Stimulated activated CD4-positive, alpha-beta T cell treated with anti-CD3 and anti-CD28 coated beads, Interleukin-4, amount 100 ng/mL, for 4 hours (primary cell): ENCODE results near the gene DRGX.

Experiments
- DNase-seq, 2 experiments: peaks; one replicate each; pipeline ENCODE4 v3.0.0-alpha.2; 2020

The DRGX gene

DNA sequence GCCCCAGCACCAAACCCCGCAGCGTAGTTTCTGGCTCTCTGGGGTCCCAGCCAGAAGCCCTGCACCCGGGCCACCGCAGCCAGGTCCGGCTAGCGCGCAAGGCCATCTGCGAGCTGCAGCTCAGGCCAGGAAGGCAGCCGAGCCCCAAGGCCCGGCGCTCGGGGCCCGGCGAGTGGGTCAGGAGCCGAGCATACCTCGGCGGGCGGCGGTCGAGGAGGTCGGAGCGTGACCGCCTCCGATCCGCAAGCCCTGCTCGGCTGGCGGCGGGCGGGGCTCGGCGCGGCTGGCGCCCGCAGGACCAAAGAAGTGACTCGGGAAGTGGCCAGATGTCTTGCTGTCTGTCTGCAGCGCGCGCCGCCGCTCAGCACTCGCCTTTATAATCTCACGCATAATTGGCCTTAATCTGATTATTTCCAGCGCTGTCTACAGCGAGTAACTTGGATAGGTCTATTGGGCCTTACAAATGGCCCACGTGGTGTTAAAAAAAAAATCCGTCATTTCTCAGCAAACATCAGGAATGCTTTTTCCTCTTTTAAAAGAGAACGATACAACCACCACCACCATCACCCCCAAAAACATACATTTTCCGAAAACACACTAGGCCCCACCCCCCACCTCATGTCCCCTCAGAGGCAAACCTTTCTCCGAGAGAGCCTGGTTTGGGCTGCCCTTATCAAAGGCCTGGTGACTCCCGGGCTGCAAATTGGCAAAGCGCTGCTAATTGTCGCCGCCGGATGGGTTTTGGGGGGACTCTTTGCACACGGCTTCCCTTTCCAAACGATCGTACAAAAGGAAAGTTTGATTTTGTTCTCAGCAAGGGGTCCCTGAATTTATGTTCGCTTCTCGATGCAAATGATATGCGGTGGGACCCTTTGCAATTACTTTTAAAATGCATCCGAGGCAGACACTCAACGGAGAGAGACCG lies at the start of gene DRGX:
TSS of gene DRGX (minus strand) at position 349 of the 925 bp plus-strand sequence. CDS start 649 bp downstream, outside the sequence.
- no peak for DNase-seq

DNA sequence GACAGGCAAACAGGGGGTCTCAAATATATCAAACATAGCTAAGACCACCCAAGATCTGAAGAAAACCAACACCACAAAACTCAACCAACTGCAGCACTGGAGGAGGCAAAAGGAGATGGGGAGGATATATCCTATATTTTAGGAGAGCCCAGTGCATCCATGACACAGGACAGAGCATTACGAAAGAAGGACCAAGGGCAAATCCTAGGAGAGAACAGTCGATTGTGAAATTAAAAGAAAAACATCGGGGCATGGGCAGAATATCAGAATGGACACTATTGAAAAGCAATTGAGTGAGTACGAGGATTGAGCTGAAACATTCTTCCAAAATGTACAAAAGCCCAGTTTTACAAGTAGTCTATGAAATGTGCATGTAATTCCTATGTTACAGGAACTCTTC lies 48.5 kb upstream of the DRGX start:
- no peak for DNase-seq

DNA sequence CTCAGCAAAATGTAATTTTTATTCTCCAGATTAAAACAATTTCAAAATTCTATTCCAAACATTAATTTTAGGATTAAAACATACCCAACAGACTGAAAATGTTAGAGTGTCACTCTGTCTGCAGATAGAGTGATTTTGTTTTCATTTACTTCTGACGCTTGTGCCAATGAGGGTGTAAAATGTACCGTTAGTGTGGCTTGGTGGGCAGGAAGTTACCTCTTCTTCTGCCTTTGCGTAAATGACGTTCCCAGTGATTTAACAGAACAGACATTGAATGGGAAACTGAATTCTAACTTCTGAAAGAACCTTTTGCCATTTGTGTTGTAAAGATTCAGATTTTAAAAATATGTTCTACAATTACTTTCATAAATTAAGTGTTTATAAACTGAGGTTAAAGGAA lies 47.0 kb upstream of the DRGX start:
- DNase-seq: no peak

DNA sequence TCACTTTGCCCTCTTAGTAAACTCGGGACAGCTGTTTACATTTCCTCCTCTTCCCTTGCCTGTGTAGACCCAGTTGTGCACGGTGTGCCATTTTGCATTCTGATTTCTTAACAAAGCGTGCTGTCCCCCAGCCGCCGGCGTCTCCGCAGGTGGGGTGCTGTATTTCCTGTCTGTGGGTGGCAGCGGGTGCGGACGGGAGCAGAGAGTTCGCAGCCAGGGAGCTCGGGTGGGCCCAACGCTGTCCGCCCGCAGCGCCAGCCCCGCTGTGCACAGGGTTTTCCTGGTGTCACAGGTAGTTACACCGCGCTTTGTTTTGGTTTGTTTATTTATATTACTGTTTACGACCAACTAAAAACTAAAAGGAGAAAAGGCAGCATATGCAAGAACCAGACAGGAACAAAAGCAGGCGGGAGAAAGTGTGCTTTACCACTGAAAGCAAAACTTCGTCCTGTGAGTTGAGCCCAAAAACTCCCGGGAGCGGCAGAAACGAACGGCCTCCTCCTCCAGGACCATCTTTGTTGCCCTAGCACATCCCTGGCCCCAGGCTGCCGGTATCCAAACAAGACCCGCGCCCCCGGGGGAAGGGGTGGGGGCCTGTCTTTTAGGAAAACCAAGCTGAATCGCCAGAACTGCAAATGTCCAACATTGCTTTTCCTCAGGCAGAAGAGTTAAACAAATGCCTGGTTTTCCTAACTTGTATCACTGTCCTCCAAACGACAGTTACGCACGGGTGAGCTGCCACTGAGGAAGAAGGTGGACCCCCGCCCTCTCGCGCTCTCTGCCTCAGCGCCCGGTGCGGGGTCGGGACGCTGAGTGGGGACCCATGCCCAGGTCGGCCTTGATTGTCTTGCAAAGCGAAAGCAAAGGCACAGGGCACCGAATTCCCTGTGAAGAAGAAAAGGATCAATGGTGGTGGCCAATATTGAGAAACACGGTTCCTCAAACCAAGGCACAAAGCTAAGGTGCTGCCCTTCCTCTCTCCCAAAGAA lies 45.9 kb upstream of the DRGX start:
- no peak for DNase-seq

DNA sequence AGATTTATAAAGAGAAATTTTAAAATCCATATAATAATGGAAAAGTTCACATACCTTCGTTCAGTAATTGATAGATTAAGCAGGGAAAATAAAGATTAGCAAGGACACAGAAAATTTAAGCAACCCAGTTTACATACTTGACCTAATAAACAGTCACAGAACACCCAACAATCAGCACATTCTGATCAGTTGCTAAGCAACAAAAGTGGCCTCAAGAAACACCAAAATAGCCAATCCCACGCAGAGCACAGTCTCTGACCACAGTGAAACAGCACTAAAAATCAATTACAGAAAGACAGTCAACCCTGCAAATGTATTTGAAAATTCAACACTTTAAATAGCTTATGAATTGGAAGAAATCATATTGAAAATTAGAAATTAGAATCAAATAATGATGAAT lies 39.3 kb upstream of the DRGX start:
- DNase-seq: no peak

DNA sequence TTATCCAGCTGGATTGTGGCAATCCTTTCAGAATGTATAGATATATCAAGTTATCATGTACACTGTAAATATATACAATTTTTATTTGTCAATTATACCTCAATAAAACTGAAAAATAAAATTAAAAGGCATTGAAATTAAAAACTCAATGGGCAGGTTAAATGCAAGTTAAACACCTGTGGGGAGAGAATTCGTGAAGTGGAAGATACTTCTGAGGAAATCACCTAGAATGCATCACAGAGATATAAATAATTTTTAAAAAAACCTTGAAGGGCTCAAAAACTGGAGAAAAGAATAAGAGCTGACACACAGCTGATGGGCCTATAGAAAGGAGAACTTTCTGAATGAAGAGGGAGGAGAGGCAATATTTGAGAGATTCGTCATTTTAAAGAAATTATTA lies 37.2 kb upstream of the DRGX start:
- no peak for DNase-seq

DNA sequence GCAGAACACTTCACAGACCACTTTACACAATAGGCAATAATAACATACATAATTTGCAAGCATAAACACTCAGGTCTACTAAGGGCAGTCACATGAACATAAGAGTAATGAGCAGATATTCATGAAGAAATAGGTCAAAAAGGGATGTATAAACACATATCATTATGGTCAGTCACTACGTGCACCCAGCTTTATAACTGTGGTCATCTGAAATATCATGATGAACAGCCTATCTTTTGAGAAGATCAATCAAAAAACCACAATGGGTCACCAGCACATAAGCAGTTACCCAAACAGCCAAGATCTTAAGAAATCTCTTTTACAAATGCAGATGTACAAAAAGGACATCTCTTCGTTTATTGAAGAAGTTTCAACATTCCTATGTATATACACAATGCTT lies 35.5 kb upstream of the DRGX start:
- DNase-seq: no peak

DNA sequence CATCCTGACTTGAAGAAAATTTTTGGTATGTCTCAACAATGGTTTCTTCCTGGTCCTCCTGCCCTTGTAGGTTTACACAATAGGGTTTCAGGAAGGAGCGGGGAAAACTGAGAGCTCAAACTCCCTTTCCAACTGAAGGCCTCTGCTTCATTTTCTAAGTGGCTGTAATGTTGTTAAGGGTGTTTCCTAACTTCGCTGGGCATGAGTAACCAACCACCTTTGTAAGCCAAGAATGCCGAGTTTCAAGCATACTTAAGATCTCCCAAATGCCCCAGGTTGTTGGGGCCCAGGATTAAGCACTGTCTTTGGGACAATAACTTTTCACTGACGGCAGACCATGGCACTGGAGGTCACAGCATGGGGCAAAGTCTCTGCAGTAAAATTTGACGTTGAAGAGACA lies 33.6 kb upstream of the DRGX start:
- no peak for DNase-seq

DNA sequence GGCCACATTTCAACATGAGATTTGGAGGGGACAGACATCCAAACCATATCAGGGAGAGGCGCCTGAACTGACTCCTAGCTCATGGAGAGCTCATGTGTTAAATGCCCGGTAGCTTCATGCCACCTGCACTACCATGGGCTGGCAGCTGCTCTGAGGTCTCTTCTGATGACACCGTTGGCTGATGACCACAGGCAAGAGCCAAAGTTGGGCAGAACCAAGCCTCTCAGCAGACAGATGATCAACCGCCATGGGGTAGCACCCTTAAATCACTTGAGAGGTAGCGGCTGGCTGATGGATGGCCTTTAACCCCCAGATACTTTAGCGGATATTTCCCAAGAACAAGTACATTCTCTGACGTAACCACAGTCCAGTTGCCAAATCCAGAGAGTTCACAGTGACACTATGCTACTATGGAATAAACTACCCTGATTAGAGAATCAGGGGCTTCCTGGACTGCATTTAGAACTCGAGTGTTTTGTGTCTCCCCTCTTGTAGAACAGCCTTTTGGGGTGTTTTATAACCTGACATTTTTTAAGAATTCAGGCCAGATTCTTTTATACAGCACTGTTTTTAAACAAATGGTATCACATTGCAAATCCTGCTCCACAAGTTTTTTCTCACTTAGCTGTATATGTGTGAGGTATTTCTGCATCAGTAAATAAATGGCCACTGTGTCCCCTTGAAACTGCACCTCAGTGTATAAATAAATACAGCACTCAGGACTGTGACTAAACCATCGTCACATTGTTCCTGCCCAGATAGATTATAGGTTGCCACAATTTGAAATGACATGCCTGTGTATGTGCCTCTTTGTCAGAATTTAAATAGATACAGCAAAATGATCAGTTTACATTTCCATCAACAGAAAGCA lies 30.8 kb upstream of the DRGX start:
- DNase-seq: no peak

DNA sequence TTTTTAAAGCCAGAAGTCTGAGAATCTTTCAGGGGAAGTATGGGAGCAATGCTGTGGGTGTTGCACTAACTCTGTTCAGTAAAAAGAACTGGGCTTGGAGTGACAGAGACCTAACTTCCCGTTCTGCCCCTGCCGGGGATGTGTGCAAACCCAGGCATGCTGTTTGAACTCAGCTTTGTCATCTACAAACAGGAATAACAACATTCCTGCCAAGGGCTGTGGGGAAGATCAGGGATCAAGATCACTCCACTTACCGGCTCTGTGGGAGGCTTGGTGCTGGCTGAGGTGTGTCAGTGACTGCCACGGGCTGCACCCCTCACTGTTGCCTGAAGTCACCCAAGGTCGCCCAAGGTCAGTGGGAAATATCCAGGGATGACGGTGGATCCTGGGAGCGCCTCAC lies 23.1 kb upstream of the DRGX start:
- no peak for DNase-seq

DNA sequence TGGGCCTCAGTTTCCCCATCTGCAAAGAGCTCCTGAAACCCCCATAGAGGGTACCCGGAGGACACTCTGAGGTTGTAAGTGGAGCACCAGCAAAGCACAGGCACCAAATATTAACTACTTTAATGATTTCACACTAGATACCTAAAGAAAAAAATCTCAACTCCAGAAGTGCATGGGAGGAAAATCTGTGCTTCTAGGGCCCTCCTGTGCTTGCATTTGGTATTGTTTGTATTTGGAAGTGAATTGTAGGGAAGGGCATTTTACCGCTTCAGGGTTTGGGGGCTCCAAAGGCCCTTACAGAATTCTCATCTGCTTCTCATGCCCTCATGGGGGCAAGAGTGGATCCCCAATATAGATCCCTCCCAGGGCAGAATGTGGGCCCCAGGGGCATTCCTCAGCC lies 22.4 kb upstream of the DRGX start:
- no peak for DNase-seq

DNA sequence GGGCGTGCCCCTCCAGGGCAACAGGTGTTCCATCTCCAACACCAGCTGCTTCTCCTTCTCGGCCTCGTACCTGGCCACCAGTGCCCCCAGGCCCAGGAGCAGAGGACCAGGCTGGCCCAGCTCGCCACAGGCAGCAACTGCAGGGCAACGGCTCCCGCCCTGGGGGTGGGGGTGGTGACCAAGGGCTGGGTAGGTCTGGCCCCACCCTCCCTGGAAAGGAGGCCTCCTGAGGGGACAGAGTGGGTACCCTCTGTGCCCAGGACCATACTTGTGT lies 22.1 kb upstream of the DRGX start:
- DNase-seq: no peak

DNA sequence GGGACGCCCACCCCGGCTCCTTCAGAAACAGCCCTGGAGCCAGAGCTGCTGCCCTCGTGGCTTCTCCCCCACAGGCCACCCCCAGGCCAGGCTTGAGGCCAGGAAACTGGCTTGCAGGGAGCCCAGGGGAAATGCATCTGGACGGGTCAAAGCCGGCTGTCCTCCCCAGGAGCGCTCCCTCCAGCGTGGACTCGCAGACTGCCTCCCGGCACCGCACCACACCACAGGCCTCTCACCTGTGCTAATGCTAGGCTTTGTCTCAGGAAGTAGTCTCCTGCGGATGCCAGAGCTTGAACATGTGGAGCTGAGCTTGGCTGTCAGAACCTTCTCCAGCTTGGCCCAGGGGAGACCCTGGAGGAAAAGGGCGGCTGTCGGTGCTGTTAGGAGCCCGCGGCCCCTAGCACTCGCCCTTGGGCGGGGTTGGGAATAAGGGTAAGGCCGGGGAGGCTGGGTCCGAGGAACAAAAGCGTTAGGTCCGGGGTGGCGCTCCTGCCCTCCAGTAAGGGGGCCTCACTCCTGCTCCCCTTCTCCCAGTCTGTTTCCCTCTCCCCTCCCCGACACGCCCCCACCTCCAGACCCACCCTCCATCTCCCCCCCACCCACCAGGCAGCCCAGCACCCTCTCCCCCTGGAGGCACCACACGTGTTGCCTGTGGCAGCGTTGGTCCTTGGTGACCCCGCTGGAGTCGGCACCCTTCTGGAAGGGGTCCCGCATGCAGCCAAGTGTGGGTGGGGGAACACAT lies 21.6 kb upstream of the DRGX start:
- DNase-seq: no peak

DNA sequence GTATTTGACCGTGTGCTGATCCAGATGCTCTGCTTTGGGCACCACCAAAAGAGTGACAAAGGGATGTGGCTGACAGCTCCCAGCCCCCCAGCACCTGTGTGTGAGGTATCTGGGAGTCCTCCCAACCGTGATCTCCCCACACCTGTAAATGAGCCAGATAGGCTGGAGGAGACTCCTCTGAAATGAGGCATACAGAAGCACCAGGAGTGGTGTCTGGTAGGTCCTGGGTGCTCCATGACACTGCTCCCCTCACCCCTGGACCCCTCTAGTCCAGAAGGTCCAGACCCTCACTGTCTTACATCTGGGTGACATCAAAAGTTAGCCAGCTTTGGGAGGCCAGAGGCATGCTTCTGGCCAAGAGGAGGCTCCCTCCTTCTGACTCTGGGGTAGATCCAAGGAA lies 20.0 kb upstream of the DRGX start:
- DNase-seq: no peak

DNA sequence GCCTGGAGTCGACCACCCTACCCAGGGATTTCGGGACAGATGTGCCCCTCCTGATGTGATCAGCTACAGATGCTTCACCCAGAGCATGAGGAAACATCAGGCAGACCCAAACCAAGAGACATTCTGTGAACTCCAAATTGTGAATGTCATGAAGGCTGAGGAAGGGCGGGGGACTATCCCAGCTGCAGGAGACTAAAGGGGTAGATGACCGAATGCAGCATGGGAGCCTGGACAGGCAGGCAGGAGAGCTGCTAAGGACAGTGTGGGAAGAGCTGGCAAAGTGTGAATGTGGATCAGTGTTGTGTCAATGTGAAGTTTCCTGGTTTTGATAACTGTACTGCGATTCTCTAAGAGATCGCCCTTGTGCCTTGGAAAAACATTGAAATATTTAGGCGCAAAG lies 19.2 kb upstream of the DRGX start:
- DNase-seq: no peak

DNA sequence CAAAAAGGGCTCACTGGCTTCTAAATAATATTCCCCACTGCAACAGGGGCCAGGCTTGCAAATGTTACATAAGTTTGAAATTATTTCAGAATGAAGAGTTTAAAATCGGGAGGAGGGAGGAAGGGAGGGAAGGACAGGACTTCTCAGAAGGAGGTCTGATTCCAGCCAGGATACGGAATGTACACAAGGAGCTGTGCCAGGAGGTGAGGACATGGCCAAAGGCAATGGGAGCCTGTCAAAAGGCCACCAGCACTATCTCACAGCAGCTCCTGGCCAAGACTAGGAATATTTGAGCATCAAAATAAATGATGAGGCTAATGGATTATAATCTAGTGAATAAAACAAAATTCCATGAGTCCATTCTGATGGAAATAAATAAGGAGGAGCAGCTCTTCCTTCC lies 18.6 kb upstream of the DRGX start:
- no peak for DNase-seq

DNA sequence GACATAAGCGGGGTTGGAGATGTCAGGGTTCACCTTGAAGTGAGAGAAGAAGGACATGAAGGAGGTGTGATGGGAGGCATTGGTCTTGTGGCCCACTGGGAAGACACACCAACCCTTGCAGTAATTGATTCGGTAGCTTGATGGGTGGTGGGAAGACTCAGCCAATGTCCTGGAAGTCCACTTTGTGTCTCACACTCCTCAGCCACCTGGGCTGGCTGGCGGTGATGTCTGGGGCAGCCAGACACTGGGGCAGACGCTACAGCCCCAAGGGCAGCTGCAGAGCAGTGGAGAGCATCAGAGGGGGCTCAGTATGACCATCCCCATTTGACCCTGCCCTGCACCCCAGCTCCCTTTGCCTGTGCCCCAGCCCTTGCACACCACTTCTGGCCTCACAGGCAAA lies 16.7 kb upstream of the DRGX start:
- no peak for DNase-seq

DNA sequence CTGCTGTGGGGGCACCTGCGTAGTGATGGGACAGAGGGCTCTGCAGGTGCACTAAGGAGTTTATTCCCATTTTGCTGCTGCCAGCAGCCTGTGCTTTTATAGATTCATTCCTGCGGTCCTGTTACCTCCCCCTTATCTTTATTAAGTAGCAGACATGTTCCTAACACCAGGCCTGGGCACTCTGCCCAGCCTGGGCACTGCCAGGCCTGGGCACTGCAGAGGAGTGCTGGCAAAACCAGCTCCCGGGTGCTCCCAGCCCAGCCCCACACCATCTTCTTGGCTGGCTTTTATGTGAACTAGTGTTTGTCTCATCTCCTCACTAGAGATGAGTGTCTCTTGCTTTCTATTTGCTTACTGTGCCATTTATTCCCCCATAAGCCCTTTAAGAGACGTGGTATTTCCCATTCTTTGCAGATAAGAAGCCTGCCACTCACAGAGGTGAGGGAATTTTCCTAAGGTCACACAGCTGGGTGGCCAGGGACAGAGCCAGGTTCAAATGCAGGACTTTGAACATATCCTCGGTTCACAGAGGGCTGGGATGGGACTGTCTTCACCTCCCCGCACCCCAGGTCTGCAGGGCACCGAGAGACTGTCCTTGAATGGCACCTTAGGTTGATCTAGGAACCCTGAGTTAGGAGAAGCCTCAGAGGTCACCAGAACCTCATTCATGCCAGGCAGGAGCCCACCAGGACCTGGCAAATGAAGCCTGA lies 14.6 kb upstream of the DRGX start:
- no peak for DNase-seq

DNA sequence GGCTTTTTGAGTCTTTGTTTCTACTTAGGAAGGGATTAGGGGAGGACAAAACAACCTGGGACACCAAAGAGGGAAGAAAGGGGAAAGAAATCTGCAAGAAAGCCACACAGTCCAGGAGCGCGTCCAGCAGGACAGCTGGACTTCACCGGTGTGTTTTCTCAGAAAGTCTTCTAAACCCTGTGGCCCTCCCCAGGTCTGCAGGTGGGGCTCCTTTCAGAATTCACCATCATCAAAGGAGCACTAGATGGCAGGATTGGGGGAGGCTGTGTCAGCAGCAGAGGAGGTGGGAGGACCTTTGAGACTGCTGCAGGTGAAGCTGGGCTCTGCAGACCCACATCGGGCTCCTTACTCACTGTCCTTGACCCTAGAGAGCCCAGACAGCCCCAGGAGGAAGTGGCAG lies 13.9 kb upstream of the DRGX start:
- DNase-seq: no peak

DNA sequence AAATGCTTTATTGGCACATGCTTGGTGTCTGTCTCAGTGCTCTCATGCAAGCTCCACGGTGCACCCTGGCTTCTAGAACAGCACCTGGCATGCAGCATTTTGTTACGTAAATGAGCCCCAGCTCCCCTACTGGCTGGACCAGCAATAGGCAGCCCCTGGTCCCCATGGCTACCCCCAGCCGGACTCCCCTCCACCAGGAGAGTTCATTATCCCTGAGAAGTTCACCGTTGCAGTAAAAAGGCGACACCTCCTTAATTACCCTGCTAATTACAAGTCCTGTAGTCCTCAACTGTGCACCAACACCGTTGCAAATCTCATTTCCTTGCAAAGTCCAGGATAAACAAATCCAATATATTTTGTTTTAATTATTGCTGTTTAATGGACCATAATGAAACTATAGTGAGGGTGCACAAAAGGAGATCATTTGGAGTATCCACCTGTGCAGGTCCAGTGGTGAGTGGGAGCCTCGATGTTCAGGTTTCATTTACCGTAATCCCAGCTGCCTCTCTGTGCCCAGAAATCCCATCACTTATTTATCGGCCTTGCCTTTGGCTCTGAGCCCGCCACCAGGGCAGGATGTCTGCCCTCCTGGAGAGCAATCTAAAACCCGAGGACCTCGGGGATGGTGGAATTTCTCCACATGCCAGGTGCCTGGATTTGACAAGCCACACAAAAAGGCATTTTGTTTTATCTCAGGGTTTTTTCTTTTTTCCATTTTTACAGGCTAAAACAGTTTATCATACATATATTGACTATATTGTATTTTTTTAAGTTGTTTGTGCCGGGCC lies 12.8 kb upstream of the DRGX start:
- DNase-seq: no peak
